Astrocyte (in vitro differentiated cells and primary cell): ENCODE results near the gene ATG2B. TPM values are rescaled to one million over a fixed set of nuclear protein-coding genes. Genes with fewer than 3 reads are reported as not detected.
A peak's percentile ranks its signal among the peaks of the same experiment; 100 is the strongest.

Experiments
- DNase-seq: peaks from one replicate; pipeline ENCODE4 v3.0.0-alpha.2; 2010; ENCODE audit warnings: low read depth
- FAIRE-seq: peaks from 2 replicates; lab custom pipeline; 2011; peaks lifted over from hg19 to GRCh38; lab: Jason Lieb, UNC
- H2AFZ ChIP-seq: 2 replicates; pipeline ENCODE4 v1.6.0; 2012; ENCODE audit warnings: low read depth, low read length, inconsistent platforms
- H3K27ac ChIP-seq: 2 replicates; pipeline ENCODE4 v1.5.1; 2011; ENCODE audit warnings: low read depth, low read length, inconsistent platforms
- H3K27me3 ChIP-seq: 2 replicates; pipeline ENCODE4 v1.6.0; 2011; ENCODE audit warnings: low read length, inconsistent platforms; ENCODE audit not compliant: insufficient read depth
- H3K36me3 ChIP-seq: 2 replicates; pipeline ENCODE4 v1.5.1; 2011; ENCODE audit warnings: low read length, inconsistent platforms; ENCODE audit not compliant: insufficient read depth
- H3K4me1 ChIP-seq: 2 replicates; pipeline ENCODE4 v1.5.1; 2011; ENCODE audit warnings: low read length, inconsistent platforms; ENCODE audit not compliant: insufficient read depth
- H3K4me2 ChIP-seq: 2 replicates; pipeline ENCODE4 v1.6.0; 2012; ENCODE audit warnings: low read length, inconsistent platforms
- H3K4me3 ChIP-seq: 2 replicates; pipeline ENCODE4 v1.5.1; 2011; ENCODE audit warnings: low read depth, mild to moderate bottlenecking, low read length, inconsistent platforms; ENCODE audit not compliant: insufficient read depth
- H3K79me2 ChIP-seq: 2 replicates; pipeline ENCODE4 v1.6.0; 2012; ENCODE audit warnings: mild to moderate bottlenecking, low read length, inconsistent platforms; ENCODE audit not compliant: insufficient read depth
- H3K9ac ChIP-seq: 2 replicates; pipeline ENCODE4 v1.6.0; 2012; ENCODE audit warnings: mild to moderate bottlenecking, low read length, inconsistent platforms
- H3K9me3 ChIP-seq: 2 replicates; pipeline ENCODE4 v1.5.1; 2012; ENCODE audit warnings: low read depth, mild to moderate bottlenecking, low read length, inconsistent platforms; ENCODE audit not compliant: insufficient read depth
- H4K20me1 ChIP-seq: 2 replicates; pipeline ENCODE4 v1.6.0; 2012; ENCODE audit warnings: low read length, inconsistent platforms; ENCODE audit not compliant: insufficient read depth
- H3K27ac Mint-ChIP-seq: one replicate; pipeline ENCODE4 v1.8.0; 2021; ENCODE audit warnings: mild to moderate bottlenecking, mixed read lengths; ENCODE audit not compliant: unreplicated experiment
- H3K27me3 Mint-ChIP-seq: one replicate; pipeline ENCODE4 v1.8.0; 2021; ENCODE audit warnings: low read depth, mixed read lengths; ENCODE audit not compliant: unreplicated experiment
- H3K36me3 Mint-ChIP-seq: one replicate; pipeline ENCODE4 v1.8.0; 2021; ENCODE audit warnings: low read depth, mixed read lengths; ENCODE audit not compliant: unreplicated experiment
- H3K4me1 Mint-ChIP-seq: one replicate; pipeline ENCODE4 v1.8.0; 2021; ENCODE audit warnings: low read depth, mixed read lengths; ENCODE audit not compliant: unreplicated experiment
- H3K4me3 Mint-ChIP-seq: one replicate; pipeline ENCODE4 v1.8.0; 2021; ENCODE audit warnings: mild to moderate bottlenecking, moderate library complexity, mixed read lengths; ENCODE audit not compliant: unreplicated experiment
- H3K9me3 Mint-ChIP-seq: one replicate; pipeline ENCODE4 v1.8.0; 2021; ENCODE audit warnings: mild to moderate bottlenecking, mixed read lengths; ENCODE audit not compliant: unreplicated experiment
- CTCF ChIP-seq: IDR thresholded peaks from 2 replicates; pipeline ENCODE4 v1.5.1; 2011; ENCODE audit warnings: low read depth, mild to moderate bottlenecking, inconsistent platforms, low read length, moderate library complexity; ENCODE audit not compliant: insufficient read depth
- EZH2 ChIP-seq: IDR thresholded peaks from 2 replicates; pipeline ENCODE4 v1.6.1; 2012; ENCODE audit warnings: mild to moderate bottlenecking, low read length, inconsistent platforms; ENCODE audit not compliant: insufficient read depth
- total RNA-seq: library from RNA; stranded (reverse); gene quantifications from 2 replicates; pipeline ENCODE4 v1.2.1, GENCODE V29; 2021

Gene ATG2B
- total RNA-seq, 1 donor from 2014 or later: 14.2 TPM

GRCh38 chr14:96261053-96261452, 102.1 kb downstream of the ATG2B start:
- Histone ChIP-seq H3K27ac (no peak overlapping the region), H3K9ac (no peak overlapping the region), H3K4me2 (no peak overlapping the region), H3K4me3 (no peak overlapping the region), H2AFZ (no peak overlapping the region), H3K4me1 (peaks cover under 1% of the 10 kb centered on the region), H3K36me3 (no peaks in the 10 kb centered on the region), H4K20me1 (no peaks in the 10 kb centered on the region), H3K79me2 (no peaks in the 10 kb centered on the region), H3K9me3 (no peaks in the 10 kb centered on the region), H3K27me3 (peaks cover 7% of the 10 kb centered on the region)
- Mint-ChIP-seq H3K4me1 (peaks cover 8% of the 10 kb centered on the region), H3K4me3 (no peak overlapping the region), H3K27me3 (peaks cover 13% of the 10 kb centered on the region), H3K27ac (peak overlapping the region; percentile 8), H3K9me3 (peaks cover 2% of the 10 kb centered on the region), H3K36me3 (peaks cover 3% of the 10 kb centered on the region)
- DNase-seq (no peak), FAIRE-seq (no peak)
- TF ChIP-seq CTCF (no peak), EZH2 (no peak)

- no peak overlapping the region for H3K4me3 ChIP-seq
- Mint-ChIP-seq H3K4me3 (no peak overlapping the region), H3K36me3 (no peaks in the 10 kb centered on the region), H3K27me3 (peaks cover 10% of the 10 kb centered on the region), H3K4me1 (peaks cover 9% of the 10 kb centered on the region), H3K27ac (no peak overlapping the region), H3K9me3 (peaks cover 2% of the 10 kb centered on the region)
- peaks cover 7% of the 10 kb centered on the region for H3K27me3 ChIP-seq
- peaks cover 5% of the 10 kb centered on the region for H3K4me1 ChIP-seq
- H3K79me2 ChIP-seq: no peaks in the 10 kb centered on the region
- H3K27ac ChIP-seq: no peak overlapping the region
- no peaks in the 10 kb centered on the region for H3K9me3 ChIP-seq
- DNase-seq (peak; percentile 53), FAIRE-seq (no peak)
- no peak overlapping the region for H3K4me2 ChIP-seq
- TF ChIP-seq EZH2 (no peak), CTCF (no peak)
- no peaks in the 10 kb centered on the region for H4K20me1 ChIP-seq
- H2AFZ ChIP-seq: no peak overlapping the region
- no peak overlapping the region for H3K9ac ChIP-seq
- no peaks in the 10 kb centered on the region for H3K36me3 ChIP-seq
Observed at GRCh38 chr14:96260341-96260821, 102.8 kb downstream of the ATG2B start.

- Mint-ChIP-seq H3K4me1 (peaks cover 24% of the 10 kb centered on the region), H3K4me3 (no peak overlapping the region), H3K36me3 (no peaks in the 10 kb centered on the region), H3K27ac (no peak overlapping the region), H3K27me3 (peaks cover 8% of the 10 kb centered on the region), H3K9me3 (no peaks in the 10 kb centered on the region)
- Histone ChIP-seq H3K4me2 (no peak overlapping the region), H3K4me1 (peaks cover 15% of the 10 kb centered on the region), H3K4me3 (no peak overlapping the region), H3K9me3 (no peaks in the 10 kb centered on the region), H3K9ac (no peak overlapping the region), H2AFZ (no peak overlapping the region), H3K27ac (no peak overlapping the region), H3K27me3 (peaks cover 7% of the 10 kb centered on the region), H4K20me1 (no peaks in the 10 kb centered on the region), H3K79me2 (no peaks in the 10 kb centered on the region), H3K36me3 (no peaks in the 10 kb centered on the region)
- FAIRE-seq (no peak), DNase-seq (no peak)
- no peak for TF ChIP-seq CTCF
- TF ChIP-seq EZH2: no peak
Observed at GRCh38 chr14:96257900-96258299, 105.2 kb downstream of the ATG2B start.
